HepG2 (cell line): ENCODE measurements around the gene SPRED2. TPM values are rescaled to one million over a fixed set of nuclear protein-coding genes. Genes with fewer than 3 reads are reported as not detected.

Experiments
- ATAC-seq: fragments of 200-7000 bp; cut with Tn5 transposase; 3 replicates; pipeline ENCODE4 v1.9.1; 2020; ENCODE audit warnings: mild to moderate bottlenecking, moderate library complexity
- BruUV-seq: library from RNA; stranded (reverse); fragments of 400-500 nt; replicated peaks from 2 replicates; lab custom pipeline; 2021; lab: Mats Ljungman, UMichigan
- CTCF ChIA-PET: fragments of 300-600 bp; formaldehyde crosslinking; extraction: SDS; loops from one replicate; lab custom pipeline; 2021; ENCODE audit warnings: low total read pairs, inconsistent platforms, low intra/inter-chr PET ratio; lab: Yijun Ruan, JAX
- POLR2A ChIA-PET: fragments of 350-600 bp; sonication (Branson Sonifier 250); formaldehyde crosslinking; loops from one replicate; lab custom pipeline; 2020; ENCODE audit warnings: antibody characterized with exemption, inconsistent platforms; lab: Yijun Ruan, JAX
- DNase-seq: peaks from one replicate; pipeline ENCODE4 v3.0.0-alpha.2; 2015; ENCODE audit warnings: low spot score
- FAIRE-seq: peaks from 3 replicates; lab custom pipeline; 2011; peaks lifted over from hg19 to GRCh38; lab: Jason Lieb, UNC
- H2AFZ ChIP-seq: one replicate; pipeline ENCODE4 v1.6.1; 2011; ENCODE audit warnings: low read length, inconsistent platforms
- H3K27ac ChIP-seq: fragments of 300-600 bp; 3 replicates; pipeline ENCODE4 v1.8.0; 2011; ENCODE audit warnings: mixed run types, mild to moderate bottlenecking, mixed read lengths, low read length, inconsistent platforms; ENCODE audit not compliant: insufficient read depth; ENCODE audit errors: extremely low read length
- H3K27me3 ChIP-seq, 2 experiments: fragments of 200-600 bp in 1 of 2; 2 replicates in 1 of 2; 3 replicates in 1 of 2; pipeline versions ENCODE4 v1.6.0 to v1.8.0; 2011; ENCODE audit warnings: low read length in 2 of 2, mild to moderate bottlenecking in 2 of 2, moderate library complexity in 2 of 2, inconsistent platforms in 1 of 2; ENCODE audit not compliant: insufficient read depth in 2 of 2, control insufficient read depth in 1 of 2
- H3K36me3 ChIP-seq, 2 experiments: fragments of 200-600 bp in 1 of 2; replicated peaks in 1 of 2; 2 replicates in 1 of 2; 3 replicates in 1 of 2; pipeline versions ENCODE4 v1.5.1 to v1.8.0; 2011; ENCODE audit warnings: low read length in 2 of 2, inconsistent platforms in 1 of 2; ENCODE audit not compliant: insufficient read depth in 2 of 2, control insufficient read depth in 1 of 2
- H3K4me1 ChIP-seq: 2 replicates; pipeline ENCODE4 v1.5.1; 2012; ENCODE audit warnings: low read length, inconsistent platforms; ENCODE audit not compliant: insufficient read depth
- H3K4me2 ChIP-seq: 2 replicates; pipeline ENCODE4 v1.6.0; 2011; ENCODE audit warnings: low read depth, low read length, inconsistent platforms
- H3K4me3 ChIP-seq, 3 experiments: fragments of 200-600 bp in 1 of 3; sonication (generic), shearing (Covaris generic) in 1 of 3; replicated peaks in 1 of 3; 2 replicates each; pipeline ENCODE4 v1.5.1; 2011 to 2016; ENCODE audit warnings: low read length in 3 of 3, inconsistent platforms in 2 of 3, low read depth in 2 of 3, mild to moderate bottlenecking in 2 of 3, control low read depth in 1 of 3, mixed read lengths in 1 of 3; ENCODE audit not compliant: insufficient read depth in 1 of 3
- H3K79me2 ChIP-seq: one replicate; pipeline ENCODE4 v1.6.1; 2011; ENCODE audit warnings: low read length, inconsistent platforms; ENCODE audit not compliant: insufficient read depth
- H3K9ac ChIP-seq: 2 replicates; pipeline ENCODE4 v1.6.0; 2011; ENCODE audit warnings: mild to moderate bottlenecking, low read depth, low read length, inconsistent platforms; ENCODE audit not compliant: insufficient read depth
- H3K9me3 ChIP-seq: 2 replicates; pipeline ENCODE4 v1.5.1; 2012; ENCODE audit warnings: mild to moderate bottlenecking, low read length
- H4K20me1 ChIP-seq: 2 replicates; pipeline ENCODE4 v1.6.0; 2011; ENCODE audit warnings: inconsistent platforms, mild to moderate bottlenecking, low read length, moderate library complexity; ENCODE audit not compliant: insufficient read depth
- ADNP ChIP-seq: sonication (generic); formaldehyde crosslinking; IDR thresholded peaks from 2 replicates; pipeline ENCODE4 v1.4.0; 2020; ENCODE audit warnings: missing genetic modification reagents
- GMEB2 ChIP-seq: IDR thresholded peaks from 2 replicates; pipeline ENCODE4 v1.6.1; 2016; ENCODE audit warnings: missing biosample characterization, missing genetic modification reagents, low read depth
- HDAC1 ChIP-seq: sonication (generic); formaldehyde crosslinking; IDR thresholded peaks from 2 replicates; pipeline ENCODE4 v1.5.1; 2020; ENCODE audit warnings: mild to moderate bottlenecking, missing genetic modification reagents
- HNF4A ChIP-seq: sonication (generic); formaldehyde crosslinking; IDR thresholded peaks from 2 replicates; pipeline ENCODE4 v1.4.0; 2020; ENCODE audit warnings: missing genetic modification reagents
- HOXA7 ChIP-seq: sonication (generic); formaldehyde crosslinking; IDR thresholded peaks from 2 replicates; pipeline ENCODE4 v1.8.1; 2022; ENCODE audit warnings: mild to moderate bottlenecking, missing genetic modification reagents, moderate library complexity
- JARID2 ChIP-seq: sonication (generic); formaldehyde crosslinking; IDR thresholded peaks from 2 replicates; pipeline ENCODE4 v1.8.1; 2023; ENCODE audit warnings: missing genetic modification reagents, inconsistent platforms; ENCODE audit not compliant: insufficient replicate concordance
- KAT2B ChIP-seq: fragments of 150-350 bp; IDR thresholded peaks from 2 replicates; pipeline ENCODE4 v1.6.1; 2014; ENCODE audit warnings: low read depth, low read length, borderline replicate concordance
- MED1 ChIP-seq: sonication (generic); formaldehyde crosslinking; IDR thresholded peaks from 2 replicates; pipeline ENCODE4 v1.4.0; 2020; ENCODE audit warnings: missing genetic modification reagents
- MTF1 ChIP-seq: sonication (generic); formaldehyde crosslinking; IDR thresholded peaks from 2 replicates; pipeline ENCODE4 v1.5.0; 2020; ENCODE audit warnings: missing genetic modification reagents
- NFIC ChIP-seq: IDR thresholded peaks from 2 replicates; pipeline ENCODE4 v1.6.1; 2012; ENCODE audit warnings: mild to moderate bottlenecking, low read length, inconsistent platforms
- SIN3B ChIP-seq: fragments of 150-350 bp; IDR thresholded peaks from 2 replicates; pipeline ENCODE4 v1.6.1; 2014; ENCODE audit warnings: low read length
- SNAPC5 ChIP-seq: sonication (generic); formaldehyde crosslinking; IDR thresholded peaks from 2 replicates; pipeline ENCODE4 v1.8.1; 2023; ENCODE audit warnings: mild to moderate bottlenecking, missing genetic modification reagents, borderline replicate concordance
- TGIF2 ChIP-seq: IDR thresholded peaks from 2 replicates; pipeline ENCODE4 v1.6.1; 2016; ENCODE audit warnings: control low read depth, missing compliant biosample characterization
- THYN1 ChIP-seq: sonication (generic); formaldehyde crosslinking; IDR thresholded peaks from 2 replicates; pipeline ENCODE4 v1.8.1; 2023; ENCODE audit warnings: low read depth, mild to moderate bottlenecking, moderate library complexity, missing genetic modification reagents, borderline replicate concordance
- TOE1 ChIP-seq: sonication (generic); formaldehyde crosslinking; IDR thresholded peaks from 2 replicates; pipeline ENCODE4 v1.4.0; 2020; ENCODE audit warnings: mild to moderate bottlenecking, missing genetic modification reagents
- ZFP41 ChIP-seq: sonication (generic); formaldehyde crosslinking; IDR thresholded peaks from 2 replicates; pipeline ENCODE4 v1.4.0; 2020; ENCODE audit warnings: mild to moderate bottlenecking, missing genetic modification reagents, borderline replicate concordance
- ZNF776 ChIP-seq: sonication (generic); formaldehyde crosslinking; IDR thresholded peaks from 2 replicates; pipeline ENCODE4 v1.4.0; 2020; ENCODE audit warnings: mild to moderate bottlenecking, missing genetic modification reagents
- WGBS: methylation state at CpG from one replicate; pipeline ENCODE4 v1.1.6; 2017; ENCODE audit warnings: low lambda C conversion rate; 5-methylcytosine and 5-hydroxymethylcytosine counted together
- in situ Hi-C: cut with HindIII; loops from 2 replicates; pipeline ENCODE4 v1.10.0; 2017; ENCODE audit warnings: low pct_unique_long_range_greater_than_20kb; ENCODE audit not compliant: extremely low pct_ligation_motif_present
- intact Hi-C: fragments of 100-400 bp; cut with micrococcal nuclease; formaldehyde crosslinking; loops from one replicate; pipeline ENCODE4 v1.10.0; 2022; ENCODE audit not compliant: unreplicated experiment
- polyA plus RNA-seq, 8 experiments: library from polyadenylated mRNA; depleted of rRNA in 3 of 8; stranded (reverse) in 7 of 8; unstranded in 1 of 8; fragments of >200 nt; fragmentation: Illumina TruSeq in 4 of 8; extraction: Trizol in 4 of 8; gene quantifications; 2 replicates each; pipeline versions ENCODE4 v1.2.1 to v1.2.3, GENCODE V29; 2011 to 2016; ENCODE audit warnings: low read depth in 4 of 8, missing spikeins in 1 of 8, mixed read lengths in 1 of 8; ENCODE audit not compliant: insufficient read depth in 1 of 8
- total RNA-seq, 5 experiments: library from RNA; depleted of rRNA; stranded (reverse); fragments of >200 nt; fragmentation: Illumina TruSeq; extraction: Trizol; gene quantifications; 2 replicates each; pipeline ENCODE4 v1.2.3, GENCODE V29; 2016; ENCODE audit warnings: low read depth in 1 of 5
- TF ChIP-seq, protein P1 (sequence below): IDR thresholded peaks from 2 replicates; pipeline ENCODE4 v1.6.1; 2012; ENCODE audit warnings: low read depth, low read length, improper control_type of control experiment
- TF ChIP-seq, protein P2 (sequence below): sonication (generic); formaldehyde crosslinking; IDR thresholded peaks from 2 replicates; pipeline ENCODE4 v1.5.0; 2020; ENCODE audit warnings: missing genetic modification reagents, mild to moderate bottlenecking, borderline replicate concordance

Gene SPRED2
- total and polyA plus RNA-seq, 2 of the 13 experiments (the other 11 are each of a cell fraction or from before 2014, with no cell fraction given) = 13.0 to 37.0 TPM

GRCh38 chr2:65436169-65436823 is 3.9 kb upstream of the SPRED2 start:
- H2AFZ ChIP-seq = no peak overlapping the region
- H3K27ac ChIP-seq = peak overlapping the region; percentile 97
- H3K9ac ChIP-seq = peak overlapping the region; percentile 90
- intact Hi-C loops = loop anchor here (1.0 to 2.0 kb wide), 4 partner anchors 47 to 171 kb away; no protein-coding TSS in a partner anchor
- no peaks in the 10 kb centered on the region for H3K9me3 ChIP-seq
- H3K79me2 ChIP-seq = peaks cover 16% of the 10 kb centered on the region
- no TSS peak for BruUV-seq
- H4K20me1 ChIP-seq = no peaks in the 10 kb centered on the region; the same call in 1 of the 2 replicates
- ChIA-PET POLR2A (interaction anchor here (0.7 to 5.5 kb wide), 23 partner anchors 9 to 782 kb away, joined by 3 to 66 read pairs (median 5); partner anchors contain the start of genes ACTR2 and RAB1A), CTCF (no interaction called here)
- peaks cover 49% of the 10 kb centered on the region for H3K4me1 ChIP-seq
- peak overlapping the region; percentile 63 to 82 (median 80) for H3K4me3 ChIP-seq
- ATAC-seq (peak; percentile 37), DNase-seq (peak; percentile 89), FAIRE-seq (peak; percentile 61)
- 0% methylated on average over 16 of the region's 65 CpGs for WGBS
- no peaks in the 10 kb centered on the region; a peak in 1 of 5 replicates for H3K27me3 ChIP-seq
- in situ Hi-C loops = loop anchor here (10.0 kb wide), 1 partner anchor 119 kb away; no protein-coding TSS in a partner anchor
- H3K4me2 ChIP-seq = peak overlapping the region; percentile 96
- H3K36me3 ChIP-seq = no peaks in the 10 kb centered on the region
- TF ChIP-seq THYN1 (CRISPR knock-in tag) (no peak), NFIC (peak; percentile 67), GMEB2 (no peak), HNF4A (CRISPR knock-in tag) (peak; percentile 65; the same call in 1 of the 2 replicates), HOXA7 (CRISPR knock-in tag) (peak; percentile 63; the same call in 1 of the 2 replicates), SIN3B (0 out of 2 replicates have a peak, but pooled peaks have one; percentile 16), ADNP (CRISPR knock-in tag) (no peak), ZFP41 (CRISPR knock-in tag) (no peak), JARID2 (CRISPR knock-in tag) (no peak), SNAPC5 (CRISPR knock-in tag) (0 out of 2 replicates have a peak, but pooled peaks have one; percentile 48), TGIF2 (peak; percentile 31; the same call in 1 of the 2 replicates), MTF1 (CRISPR knock-in tag) (no peak), ZNF776 (CRISPR knock-in tag) (peak; percentile 48; the same call in 1 of the 2 replicates), TOE1 (CRISPR knock-in tag) (no peak), MED1 (CRISPR knock-in tag) (peak; percentile 85), HDAC1 (CRISPR knock-in tag) (peak; percentile 77), KAT2B (no peak)
- TF ChIP-seq, protein P1, sequence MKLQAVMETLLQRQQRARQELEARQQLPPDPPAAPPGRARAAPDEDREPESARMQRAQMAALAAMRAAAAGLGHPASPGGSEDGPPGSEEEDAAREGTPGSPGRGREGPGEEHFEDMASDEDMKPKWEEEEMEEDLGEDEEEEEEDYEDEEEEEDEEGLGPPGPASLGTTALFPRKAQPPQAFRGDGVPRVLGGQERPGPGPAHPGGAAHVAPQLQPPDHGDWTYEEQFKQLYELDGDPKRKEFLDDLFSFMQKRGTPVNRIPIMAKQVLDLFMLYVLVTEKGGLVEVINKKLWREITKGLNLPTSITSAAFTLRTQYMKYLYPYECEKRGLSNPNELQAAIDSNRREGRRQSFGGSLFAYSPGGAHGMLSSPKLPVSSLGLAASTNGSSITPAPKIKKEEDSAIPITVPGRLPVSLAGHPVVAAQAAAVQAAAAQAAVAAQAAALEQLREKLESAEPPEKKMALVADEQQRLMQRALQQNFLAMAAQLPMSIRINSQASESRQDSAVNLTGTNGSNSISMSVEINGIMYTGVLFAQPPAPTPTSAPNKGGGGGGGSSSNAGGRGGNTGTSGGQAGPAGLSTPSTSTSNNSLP = peak; percentile 19; the same call in 1 of the 2 replicates
- TF ChIP-seq, protein P2, sequence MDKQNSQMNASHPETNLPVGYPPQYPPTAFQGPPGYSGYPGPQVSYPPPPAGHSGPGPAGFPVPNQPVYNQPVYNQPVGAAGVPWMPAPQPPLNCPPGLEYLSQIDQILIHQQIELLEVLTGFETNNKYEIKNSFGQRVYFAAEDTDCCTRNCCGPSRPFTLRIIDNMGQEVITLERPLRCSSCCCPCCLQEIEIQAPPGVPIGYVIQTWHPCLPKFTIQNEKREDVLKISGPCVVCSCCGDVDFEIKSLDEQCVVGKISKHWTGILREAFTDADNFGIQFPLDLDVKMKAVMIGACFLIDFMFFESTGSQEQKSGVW (CRISPR knock-in tag) = peak; percentile 12; the same call in 1 of the 2 replicates
